NCI-H1105 treated with DMSO at 0.1 percent for 48 hours (cell line): ENCODE data around the gene MKNK2.
"Not testable (repeated sequence)": the region's sequence is repeated elsewhere in the genome, so short reads cannot be mapped to it uniquely, and the experiment has no call there.

Experiments
- DNase-seq: peaks from one replicate; lab custom pipeline; 2025; lab: John Stamatoyannopoulos, UW

The MKNK2 gene

DNA sequence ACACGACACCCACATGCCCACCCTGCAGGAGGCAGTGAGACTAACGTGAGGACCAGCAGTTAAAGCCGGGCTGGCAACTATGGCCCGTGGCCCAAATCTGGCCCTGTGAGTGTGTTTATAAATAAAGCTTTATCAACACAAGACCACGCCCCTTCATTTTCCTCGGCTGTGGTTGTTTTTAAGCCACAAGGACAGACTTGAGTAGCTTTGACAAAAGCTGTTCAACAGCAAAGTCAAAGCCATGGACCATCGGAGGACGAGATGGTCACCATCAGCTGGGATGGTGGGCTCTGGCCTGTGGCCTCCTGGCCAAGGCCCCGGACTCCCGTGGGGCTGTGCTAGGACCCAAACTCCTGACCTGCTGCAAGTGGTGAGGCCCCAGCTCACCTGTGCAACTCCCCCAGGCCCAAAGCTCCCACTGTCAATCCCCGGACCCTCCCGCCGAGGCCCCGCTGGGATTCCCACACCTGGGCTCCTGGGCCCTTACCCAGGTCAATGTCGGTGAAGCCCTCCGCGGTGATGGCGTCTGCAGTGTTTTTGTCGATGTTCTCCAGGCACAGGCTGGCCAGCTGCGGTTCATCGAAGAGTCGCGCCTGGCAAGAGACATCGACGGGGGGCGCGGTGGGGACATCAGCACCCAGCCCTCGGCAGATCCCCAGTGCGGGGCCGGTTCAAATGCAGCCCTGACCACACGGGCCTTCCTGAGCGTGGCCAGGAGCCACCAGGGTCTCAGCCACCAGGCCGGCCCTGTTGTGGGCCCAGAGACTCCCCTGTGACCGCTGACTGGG lies 60.6 kb downstream of the MKNK2 start:
- no peak for DNase-seq

DNA sequence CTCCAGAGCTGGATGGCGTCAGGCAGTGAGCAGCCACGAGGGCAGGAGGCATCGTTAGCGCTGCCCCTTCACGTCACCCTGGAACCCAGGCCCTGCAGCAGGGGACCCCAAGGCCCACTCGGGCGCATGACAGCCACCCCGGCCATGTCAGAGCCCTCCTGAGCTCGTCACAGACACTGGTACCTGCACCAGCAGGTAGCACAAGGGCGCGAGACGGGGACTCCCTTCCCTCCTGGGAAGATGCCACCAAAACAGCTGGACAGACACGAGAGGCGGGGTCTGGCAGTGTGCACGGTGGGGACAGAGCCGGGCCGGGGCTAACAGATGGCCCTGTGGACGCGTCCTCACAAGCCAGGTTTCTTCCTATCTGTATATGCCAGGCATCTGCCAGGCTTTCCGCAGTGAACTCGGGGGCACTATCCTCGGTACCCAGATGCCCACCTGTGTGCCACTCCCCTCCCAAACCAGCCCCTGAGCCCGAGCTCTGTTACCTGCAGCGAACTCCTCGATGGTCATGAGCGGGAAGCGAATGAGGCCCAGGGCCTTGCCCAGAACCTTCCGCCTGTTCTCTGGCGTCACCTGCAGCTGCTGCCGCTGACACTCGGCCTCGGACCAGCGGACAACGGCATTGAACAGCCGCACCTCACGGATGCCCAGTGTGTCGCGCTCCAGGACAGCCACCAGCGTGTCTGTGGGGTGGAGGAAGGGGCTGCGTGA lies 61.4 kb downstream of the MKNK2 start:
- no peak for DNase-seq

DNA sequence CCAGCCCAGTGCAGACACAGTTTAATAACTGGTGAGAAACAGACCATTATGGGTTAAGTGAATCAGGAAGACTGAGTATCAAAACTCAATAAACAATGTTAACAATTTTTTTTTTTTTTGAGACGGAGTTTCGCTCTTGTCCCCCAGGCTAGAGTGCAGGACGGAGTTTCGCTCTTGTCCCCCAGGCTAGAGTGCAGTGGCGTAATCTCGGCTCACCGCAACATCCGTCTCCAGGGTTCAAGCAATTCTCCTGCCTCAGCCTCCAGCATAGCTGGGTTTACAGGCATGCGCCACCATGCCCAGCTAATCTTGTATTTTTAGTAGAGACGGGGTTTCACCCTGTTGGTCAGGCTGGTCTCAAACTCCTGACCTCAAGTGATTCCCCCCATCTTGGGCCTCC lies 62.6 kb downstream of the MKNK2 start:
- not testable (repeated sequence) for DNase-seq
